ENCODE data around the gene CAB39. TPM values are rescaled to one million over a fixed set of nuclear protein-coding genes. Genes with fewer than 3 reads are reported as not detected.

The CAB39 gene
- total RNA-seq, 4 donors from 2014 or later = 47.6 to 80.3 (median 71.8) TPM

GRCh38 chr2:230737791-230738226 lies 25.2 kb downstream of the CAB39 start:
- intact Hi-C loops (cut with DNase I) = no loop called here
- no peaks in the 10 kb centered on the region for H3K27me3 ChIP-seq
- no peak for DNase-seq

GRCh38 chr2:230738391-230738811 lies 25.8 kb downstream of the CAB39 start:
- Histone ChIP-seq H3K4me1 (peaks cover 0 to 55% (median 7%) of the 10 kb centered on the region in 3 donors), H3K9me3 (no peaks in the 10 kb centered on the region), H3K27ac (peak overlapping the region in 1 of 4 donors; percentile 3), H3K4me3 (no peak overlapping the region), H3K36me3 (peaks cover 0 to 36% (median 0%) of the 10 kb centered on the region in 3 donors), H3K27me3 (no peaks in the 10 kb centered on the region)
- no peak for DNase-seq
- WGBS, 2 donors = 18 to 21% methylated on average over 1 of the region's 1 CpG
- intact Hi-C loops (cut with DNase I) = no loop called here
- TF ChIP-seq POLR2A (IDR thresholded peaks at IDR 0.05) = no peak
- TF ChIP-seq CTCF (IDR thresholded peaks at IDR 0.05) = no peak

More at GRCh38 chr2:230737791-230738226, 25.2 kb downstream of the CAB39 start:
- WGBS, 2 donors = 64 to 67% methylated on average over 6 of the region's 6 CpGs
- Histone ChIP-seq H3K36me3 (peaks cover 0 to 30% (median 0%) of the 10 kb centered on the region in 3 donors), H3K27ac (no peak overlapping the region), H3K9me3 (no peaks in the 10 kb centered on the region), H3K4me1 (peaks cover 0 to 59% (median 11%) of the 10 kb centered on the region in 3 donors), H3K4me3 (no peak overlapping the region)
- no peak for TF ChIP-seq POLR2A (IDR thresholded peaks at IDR 0.05)
- TF ChIP-seq CTCF (IDR thresholded peaks at IDR 0.05) = no peak

- Histone ChIP-seq H3K4me1 (peaks cover 0 to 50% (median 4%) of the 10 kb centered on the region in 3 donors), H3K27ac (no peak overlapping the region), H3K9me3 (no peaks in the 10 kb centered on the region), H3K4me3 (no peak overlapping the region), H3K36me3 (peaks cover 0 to 37% (median 0%) of the 10 kb centered on the region in 3 donors), H3K27me3 (no peaks in the 10 kb centered on the region)
- TF ChIP-seq POLR2A (IDR thresholded peaks at IDR 0.05) = no peak
- no peak for TF ChIP-seq CTCF (IDR thresholded peaks at IDR 0.05)
- 69 to 76% methylated on average over 2 of the region's 2 CpGs for WGBS, 2 donors
- DNase-seq = no peak
- intact Hi-C loops (cut with DNase I) = no loop called here
Observed at GRCh38 chr2:230738924-230739323, 26.3 kb downstream of the CAB39 start.

GRCh38 chr2:230739961-230740360 lies 27.3 kb downstream of the CAB39 start:
- Histone ChIP-seq H3K27ac (no peak overlapping the region), H3K4me3 (no peak overlapping the region), H3K36me3 (peaks cover 0 to 44% (median 0%) of the 10 kb centered on the region in 3 donors), H3K27me3 (no peaks in the 10 kb centered on the region), H3K4me1 (peaks cover 0 to 43% (median 0%) of the 10 kb centered on the region in 3 donors), H3K9me3 (no peaks in the 10 kb centered on the region)
- intact Hi-C loops (cut with DNase I) = no loop called here
- WGBS, 2 donors = 77 to 87% methylated on average over 2 of the region's 2 CpGs
- no peak for DNase-seq
- no peak for TF ChIP-seq POLR2A (IDR thresholded peaks at IDR 0.05)
- no peak for TF ChIP-seq CTCF (IDR thresholded peaks at IDR 0.05)

GRCh38 chr2:230742781-230743180 lies 30.1 kb downstream of the CAB39 start:
- DNase-seq = no peak
- 88 to 94% methylated on average over 4 of the region's 4 CpGs for WGBS, 2 donors
- intact Hi-C loops (cut with DNase I) = no loop called here
- Histone ChIP-seq H3K4me1 (peaks cover 0 to 15% (median 0%) of the 10 kb centered on the region in 3 donors), H3K9me3 (no peaks in the 10 kb centered on the region), H3K27me3 (no peaks in the 10 kb centered on the region), H3K36me3 (peaks cover 0 to 63% (median 0%) of the 10 kb centered on the region in 3 donors), H3K27ac (no peak overlapping the region), H3K4me3 (no peak overlapping the region)
- TF ChIP-seq POLR2A (IDR thresholded peaks at IDR 0.05) (no peak), CTCF (IDR thresholded peaks at IDR 0.05) (no peak)
